Skin epidermis (tissue), 12 donors: ENCODE measurements around the gene CLDN11.
A peak's percentile ranks its signal among the peaks of the same experiment; 100 is the strongest.

ENCODE experiments used
- H3K27ac ChIP-seq, 21 experiments: fragments of 200-600 bp; sonication (generic) in 11 of 21; one replicate each; pipeline ENCODE4 v1.5.0; 2020; ENCODE audit warnings: mild to moderate bottlenecking in 3 of 21, inconsistent platforms in 2 of 21, moderate library complexity in 2 of 21
- H3K4me3 ChIP-seq, 7 experiments: fragments of 200-600 bp; sonication (generic) in 2 of 7; one replicate each; pipeline ENCODE4 v1.5.0; 2020; ENCODE audit warnings: inconsistent platforms in 2 of 7, mild to moderate bottlenecking in 2 of 7, moderate library complexity in 1 of 7

Gene CLDN11

GRCh38 chr3:170425491-170426239 lies 7.0 kb downstream of the CLDN11 start:
- Histone ChIP-seq H3K27ac (no peak overlapping the region), H3K4me3 (no peak overlapping the region)

- Histone ChIP-seq H3K4me3 (no peak overlapping the region), H3K27ac (no peak overlapping the region)
These were observed 7.7 kb downstream of the CLDN11 start for GRCh38 chr3:170426240-170426797.

- H3K27ac ChIP-seq = no peak overlapping the region
These were observed 9.4 kb downstream of the CLDN11 start for GRCh38 chr3:170428095-170428494.

GRCh38 chr3:170429050-170429449 lies 10.4 kb downstream of the CLDN11 start:
- Histone ChIP-seq H3K27ac (no peak overlapping the region), H3K4me3 (no peak overlapping the region)

More at GRCh38 chr3:170428095-170428494, 9.4 kb downstream of the CLDN11 start:
- H3K4me3 ChIP-seq = no peak overlapping the region

- H3K27ac ChIP-seq = no peak overlapping the region
These were observed 12.4 kb downstream of the CLDN11 start for GRCh38 chr3:170431054-170431453.

GRCh38 chr3:170432416-170432815 lies 13.7 kb downstream of the CLDN11 start:
- Histone ChIP-seq H3K27ac (no peak overlapping the region), H3K4me3 (no peak overlapping the region)

More at GRCh38 chr3:170431054-170431453, 12.4 kb downstream of the CLDN11 start:
- H3K4me3 ChIP-seq = no peak overlapping the region

GRCh38 chr3:170436697-170437096 lies 18.0 kb downstream of the CLDN11 start:
- Histone ChIP-seq H3K4me3 (no peak overlapping the region), H3K27ac (no peak overlapping the region)

GRCh38 chr3:170437176-170437575 lies 18.5 kb downstream of the CLDN11 start:
- no peak overlapping the region for H3K27ac ChIP-seq

GRCh38 chr3:170437696-170438407 lies 19.2 kb downstream of the CLDN11 start:
- no peak overlapping the region for H3K27ac ChIP-seq
- no peak overlapping the region for H3K4me3 ChIP-seq

More at GRCh38 chr3:170437176-170437575, 18.5 kb downstream of the CLDN11 start:
- no peak overlapping the region for H3K4me3 ChIP-seq

- Histone ChIP-seq H3K27ac (no peak overlapping the region), H3K4me3 (no peak overlapping the region)
These were observed 20.2 kb downstream of the CLDN11 start for GRCh38 chr3:170438836-170439235.

- Histone ChIP-seq H3K4me3 (no peak overlapping the region), H3K27ac (no peak overlapping the region)
These were observed 21.7 kb downstream of the CLDN11 start for GRCh38 chr3:170440344-170440743.

GRCh38 chr3:170441412-170441811 lies 22.7 kb downstream of the CLDN11 start:
- H3K27ac ChIP-seq = no peak overlapping the region

GRCh38 chr3:170442947-170443346 lies 24.3 kb downstream of the CLDN11 start:
- Histone ChIP-seq H3K4me3 (no peak overlapping the region), H3K27ac (no peak overlapping the region)

More at GRCh38 chr3:170441412-170441811, 22.7 kb downstream of the CLDN11 start:
- no peak overlapping the region for H3K4me3 ChIP-seq

GRCh38 chr3:170443457-170443856 lies 24.8 kb downstream of the CLDN11 start:
- H3K27ac ChIP-seq = no peak overlapping the region
- no peak overlapping the region for H3K4me3 ChIP-seq

- no peak overlapping the region for H3K4me3 ChIP-seq
- peak overlapping the region in 1 of 21 experiments; percentile 12 for H3K27ac ChIP-seq
These were observed 29.9 kb downstream of the CLDN11 start for GRCh38 chr3:170448584-170448983.

- no peak overlapping the region for H3K27ac ChIP-seq
- no peak overlapping the region for H3K4me3 ChIP-seq
These were observed 31.4 kb downstream of the CLDN11 start for GRCh38 chr3:170450039-170450438.

GRCh38 chr3:170454509-170454908 lies 35.8 kb downstream of the CLDN11 start:
- H3K27ac ChIP-seq = no peak overlapping the region

GRCh38 chr3:170458285-170458684 lies 39.6 kb downstream of the CLDN11 start:
- Histone ChIP-seq H3K4me3 (no peak overlapping the region), H3K27ac (no peak overlapping the region)

More at GRCh38 chr3:170454509-170454908, 35.8 kb downstream of the CLDN11 start:
- no peak overlapping the region for H3K4me3 ChIP-seq

- H3K4me3 ChIP-seq = no peak overlapping the region
- no peak overlapping the region for H3K27ac ChIP-seq
These were observed 44.3 kb downstream of the CLDN11 start for GRCh38 chr3:170463011-170463410.

- Histone ChIP-seq H3K27ac (no peak overlapping the region), H3K4me3 (no peak overlapping the region)
These were observed 47.3 kb downstream of the CLDN11 start for GRCh38 chr3:170465955-170466354.

GRCh38 chr3:170467007-170467406 lies 48.3 kb downstream of the CLDN11 start:
- no peak overlapping the region for H3K4me3 ChIP-seq
- no peak overlapping the region for H3K27ac ChIP-seq
